Neural progenitor cell (in vitro differentiated cells): Measurements from ENCODE around the gene RIBC2. TPM values are rescaled to one million over a fixed set of nuclear protein-coding genes. Genes with fewer than 3 reads are reported as not detected.

Experiments
- total RNA-seq: library from RNA; depleted of rRNA; stranded (reverse); fragments of >200 nt; gene quantifications from 2 replicates; pipeline ENCODE4 v1.2.3, GENCODE V29; 2015; ENCODE audit warnings: low replicate concordance

The RIBC2 gene
- total RNA-seq, 1 donor from 2014 or later = 2.0 TPM

Other genes starting within 250 kb of the RIBC2 start
- 87.2 and 96.8 TPM in 2 replicates for gene NUP50, start 249.8 kb upstream of the RIBC2 start, total RNA-seq
- 15.0 and 36.7 TPM in 2 replicates for gene KIAA0930, start 172.8 kb upstream of the RIBC2 start, total RNA-seq
- gene UPK3A, start 128.7 kb upstream of the RIBC2 start, total RNA-seq = 0.50 TPM in 1 of 2 replicates, not detected in the other
- gene FAM118A, start 103.8 kb upstream of the RIBC2 start, total RNA-seq = 62.8 and 75.1 TPM in 2 replicates
- gene SMC1B, start 94 bp upstream of the RIBC2 start, total RNA-seq = 0.06 and 0.09 TPM in 2 replicates
- gene FBLN1, start 89.2 kb downstream of the RIBC2 start, total RNA-seq = 84.3 and 163 TPM in 2 replicates